GM12874 (cell line): ENCODE data around the gene CIITA.

Source experiments
- TF ChIP-seq, protein P1 (sequence below): IDR thresholded peaks from 2 replicates; pipeline ENCODE4 v1.5.1; 2011; ENCODE audit warnings: low read depth, mild to moderate bottlenecking, control low read depth, low read length, moderate library complexity; ENCODE audit not compliant: insufficient read depth

CIITA gene, protein sequence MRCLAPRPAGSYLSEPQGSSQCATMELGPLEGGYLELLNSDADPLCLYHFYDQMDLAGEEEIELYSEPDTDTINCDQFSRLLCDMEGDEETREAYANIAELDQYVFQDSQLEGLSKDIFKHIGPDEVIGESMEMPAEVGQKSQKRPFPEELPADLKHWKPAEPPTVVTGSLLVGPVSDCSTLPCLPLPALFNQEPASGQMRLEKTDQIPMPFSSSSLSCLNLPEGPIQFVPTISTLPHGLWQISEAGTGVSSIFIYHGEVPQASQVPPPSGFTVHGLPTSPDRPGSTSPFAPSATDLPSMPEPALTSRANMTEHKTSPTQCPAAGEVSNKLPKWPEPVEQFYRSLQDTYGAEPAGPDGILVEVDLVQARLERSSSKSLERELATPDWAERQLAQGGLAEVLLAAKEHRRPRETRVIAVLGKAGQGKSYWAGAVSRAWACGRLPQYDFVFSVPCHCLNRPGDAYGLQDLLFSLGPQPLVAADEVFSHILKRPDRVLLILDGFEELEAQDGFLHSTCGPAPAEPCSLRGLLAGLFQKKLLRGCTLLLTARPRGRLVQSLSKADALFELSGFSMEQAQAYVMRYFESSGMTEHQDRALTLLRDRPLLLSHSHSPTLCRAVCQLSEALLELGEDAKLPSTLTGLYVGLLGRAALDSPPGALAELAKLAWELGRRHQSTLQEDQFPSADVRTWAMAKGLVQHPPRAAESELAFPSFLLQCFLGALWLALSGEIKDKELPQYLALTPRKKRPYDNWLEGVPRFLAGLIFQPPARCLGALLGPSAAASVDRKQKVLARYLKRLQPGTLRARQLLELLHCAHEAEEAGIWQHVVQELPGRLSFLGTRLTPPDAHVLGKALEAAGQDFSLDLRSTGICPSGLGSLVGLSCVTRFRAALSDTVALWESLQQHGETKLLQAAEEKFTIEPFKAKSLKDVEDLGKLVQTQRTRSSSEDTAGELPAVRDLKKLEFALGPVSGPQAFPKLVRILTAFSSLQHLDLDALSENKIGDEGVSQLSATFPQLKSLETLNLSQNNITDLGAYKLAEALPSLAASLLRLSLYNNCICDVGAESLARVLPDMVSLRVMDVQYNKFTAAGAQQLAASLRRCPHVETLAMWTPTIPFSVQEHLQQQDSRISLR

DNA sequence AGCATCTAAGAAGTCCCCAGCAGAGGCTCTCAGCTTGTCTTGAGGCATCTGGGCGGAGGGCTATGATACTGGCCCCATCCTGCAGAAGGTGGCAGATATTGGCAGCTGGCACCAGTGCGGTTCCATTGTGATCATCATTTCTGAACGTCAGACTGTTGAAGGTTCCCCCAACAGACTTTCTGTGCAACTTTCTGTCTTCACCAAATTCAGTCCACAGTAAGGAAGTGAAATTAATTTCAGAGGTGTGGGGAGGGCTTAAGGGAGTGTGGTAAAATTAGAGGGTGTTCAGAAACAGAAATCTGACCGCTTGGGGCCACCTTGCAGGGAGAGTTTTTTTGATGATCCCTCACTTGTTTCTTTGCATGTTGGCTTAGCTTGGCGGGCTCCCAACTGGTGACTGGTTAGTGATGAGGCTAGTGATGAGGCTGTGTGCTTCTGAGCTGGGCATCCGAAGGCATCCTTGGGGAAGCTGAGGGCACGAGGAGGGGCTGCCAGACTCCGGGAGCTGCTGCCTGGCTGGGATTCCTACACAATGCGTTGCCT is at the start of gene CIITA:
TSS of gene CIITA (plus strand) at position 404 of the 543 bp plus-strand sequence. CDS start at position 533, 129 bp downstream.
- TF ChIP-seq, protein P1, sequence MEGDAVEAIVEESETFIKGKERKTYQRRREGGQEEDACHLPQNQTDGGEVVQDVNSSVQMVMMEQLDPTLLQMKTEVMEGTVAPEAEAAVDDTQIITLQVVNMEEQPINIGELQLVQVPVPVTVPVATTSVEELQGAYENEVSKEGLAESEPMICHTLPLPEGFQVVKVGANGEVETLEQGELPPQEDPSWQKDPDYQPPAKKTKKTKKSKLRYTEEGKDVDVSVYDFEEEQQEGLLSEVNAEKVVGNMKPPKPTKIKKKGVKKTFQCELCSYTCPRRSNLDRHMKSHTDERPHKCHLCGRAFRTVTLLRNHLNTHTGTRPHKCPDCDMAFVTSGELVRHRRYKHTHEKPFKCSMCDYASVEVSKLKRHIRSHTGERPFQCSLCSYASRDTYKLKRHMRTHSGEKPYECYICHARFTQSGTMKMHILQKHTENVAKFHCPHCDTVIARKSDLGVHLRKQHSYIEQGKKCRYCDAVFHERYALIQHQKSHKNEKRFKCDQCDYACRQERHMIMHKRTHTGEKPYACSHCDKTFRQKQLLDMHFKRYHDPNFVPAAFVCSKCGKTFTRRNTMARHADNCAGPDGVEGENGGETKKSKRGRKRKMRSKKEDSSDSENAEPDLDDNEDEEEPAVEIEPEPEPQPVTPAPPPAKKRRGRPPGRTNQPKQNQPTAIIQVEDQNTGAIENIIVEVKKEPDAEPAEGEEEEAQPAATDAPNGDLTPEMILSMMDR = no peak

DNA sequence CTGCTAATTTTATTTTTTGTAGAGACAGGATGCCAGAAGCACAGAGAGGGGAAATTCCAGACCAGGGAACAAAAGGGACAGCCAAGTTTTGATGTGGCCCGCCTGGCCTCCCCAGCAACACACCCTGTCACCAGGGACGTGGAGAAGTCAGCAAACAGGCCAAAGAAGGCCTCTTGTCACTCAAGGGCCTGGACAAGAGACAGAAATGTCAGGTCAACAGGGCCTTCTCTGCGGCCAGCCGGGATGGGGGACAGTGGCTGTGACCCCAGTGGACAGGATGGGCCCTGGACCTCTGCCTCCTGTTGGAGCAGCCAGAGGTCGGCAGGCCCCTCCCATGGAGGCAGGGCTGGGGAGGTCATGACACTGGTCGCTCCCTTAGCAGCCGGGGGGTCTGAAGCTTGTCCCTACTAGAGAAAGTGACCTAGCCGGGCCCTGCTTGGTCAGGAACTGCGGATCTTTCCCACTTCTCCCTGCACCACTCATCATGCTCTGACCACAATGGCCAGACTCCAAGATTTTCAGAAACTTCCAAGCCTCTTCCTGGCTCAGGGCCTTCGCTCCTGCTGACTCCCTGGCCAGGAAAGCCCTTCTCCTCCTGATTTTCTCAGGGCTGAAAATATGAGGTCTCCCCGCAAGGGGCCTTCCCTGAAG is 49.2 kb upstream of the CIITA start:
- TF ChIP-seq, protein P1 = no peak

DNA sequence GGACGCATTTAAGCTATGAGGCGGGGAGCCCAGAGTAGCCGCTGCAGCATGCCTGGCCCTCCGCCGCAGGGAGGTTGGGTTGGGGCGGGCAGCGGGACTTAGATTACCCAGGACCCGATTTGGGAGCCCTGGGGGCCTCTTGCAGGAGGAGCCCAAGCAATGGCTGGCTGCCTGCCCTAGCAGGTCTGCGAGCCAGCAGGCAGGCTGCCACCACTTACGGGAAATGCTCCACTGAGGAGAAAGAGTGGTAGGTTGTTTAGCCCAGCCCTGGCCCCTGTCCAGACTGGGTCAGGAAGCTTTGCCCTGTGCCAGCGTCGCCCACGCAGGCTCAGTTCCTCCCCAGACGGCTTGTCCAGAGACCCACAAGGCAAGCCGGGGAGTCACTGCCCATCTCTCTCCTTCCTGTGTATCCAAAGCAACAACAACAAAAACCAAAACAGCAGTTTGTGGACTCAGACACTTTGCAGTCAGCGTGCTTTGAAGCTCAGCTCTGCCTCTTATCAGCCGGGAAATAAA is 48.1 kb upstream of the CIITA start:
- TF ChIP-seq, protein P1 = no peak

DNA sequence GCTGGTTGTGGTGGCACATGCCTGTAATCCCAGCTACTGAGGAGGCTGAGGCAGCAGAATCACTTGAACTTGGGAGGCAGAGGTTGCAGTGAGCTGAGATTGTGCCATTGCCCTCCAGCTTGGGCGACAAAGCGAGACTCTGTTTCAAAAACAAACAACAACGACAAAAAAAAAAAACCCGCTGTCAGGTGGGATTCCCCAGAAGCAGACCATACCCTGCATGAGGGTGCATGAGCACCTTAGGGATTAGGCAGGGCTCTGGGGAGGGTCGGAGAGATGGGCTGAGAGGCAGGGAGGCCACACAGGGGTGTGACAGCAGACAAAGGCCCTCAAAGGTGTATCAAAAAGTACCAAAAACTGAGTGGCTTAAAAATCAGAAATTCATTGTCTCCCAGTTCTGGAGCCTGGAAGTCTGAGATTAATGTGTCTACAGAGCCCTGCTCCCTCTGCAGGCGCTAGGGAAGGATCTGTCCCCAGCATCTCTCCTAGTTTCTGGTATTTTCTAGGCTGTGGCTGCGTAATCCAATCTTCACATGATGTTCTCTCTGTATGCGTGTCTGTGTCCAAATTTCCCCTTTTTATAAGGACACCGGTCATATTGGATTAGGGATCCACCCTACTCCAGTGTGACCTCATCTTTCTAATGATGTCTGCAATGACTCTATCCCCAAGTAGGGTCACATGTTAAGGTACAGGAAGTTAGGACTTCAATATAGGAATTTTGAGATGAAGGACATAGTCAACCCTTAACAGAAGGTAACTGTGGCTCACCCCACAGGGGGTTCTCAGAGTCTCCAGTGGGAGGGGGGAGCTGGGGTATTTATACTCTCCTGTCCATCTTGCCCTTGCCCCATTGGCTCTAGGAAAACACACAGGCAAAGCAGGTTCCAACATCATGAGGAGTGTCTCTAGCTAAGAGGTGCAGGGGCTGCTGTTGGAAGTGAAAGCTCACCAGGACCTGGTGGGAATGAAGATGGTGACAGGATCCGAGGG is 44.8 kb upstream of the CIITA start:
- TF ChIP-seq, protein P1 = no peak

DNA sequence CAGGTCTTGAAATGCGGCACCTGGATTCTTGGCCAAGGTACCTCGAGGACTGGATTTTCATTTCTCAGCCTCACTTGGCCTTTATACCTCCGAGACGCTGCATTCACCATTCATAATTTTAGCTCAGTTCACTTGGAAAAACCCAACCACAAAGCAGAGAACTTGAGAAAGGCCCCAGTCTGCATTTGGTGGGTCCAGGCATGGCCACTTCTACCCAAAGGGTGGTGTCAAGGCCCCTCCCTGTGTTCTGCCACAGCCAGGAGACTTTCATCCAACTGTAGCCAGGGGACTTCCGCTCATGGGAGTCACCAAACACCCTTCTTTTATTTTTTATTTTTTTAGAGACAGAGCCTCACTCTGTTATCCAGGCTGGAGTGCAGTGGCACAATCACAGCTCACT is 43.7 kb upstream of the CIITA start:
- TF ChIP-seq, protein P1 = no peak

DNA sequence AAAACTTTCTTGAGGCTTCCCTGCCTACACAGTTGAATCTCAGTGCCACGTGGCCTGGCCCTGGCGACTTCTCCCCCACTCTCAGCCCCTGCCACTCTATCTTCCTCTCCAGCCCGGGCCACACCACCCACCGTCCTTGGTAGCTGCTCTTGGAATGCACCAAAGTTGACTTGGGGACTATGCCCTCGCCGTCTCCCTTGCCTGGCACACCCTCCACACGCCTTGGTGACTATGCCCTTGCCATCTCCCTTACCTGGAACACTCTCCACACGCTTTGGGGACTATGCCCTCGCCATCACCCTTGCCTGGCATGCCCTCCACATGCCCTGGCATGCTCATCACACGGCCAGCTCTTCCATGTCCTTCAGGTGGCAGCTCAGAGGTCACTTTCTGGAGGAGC is 42.9 kb upstream of the CIITA start:
- TF ChIP-seq, protein P1 = no peak
